Astrocyte of the spinal cord (primary cell): ENCODE results near the gene SGMS1.
"Not testable (repeated sequence)": the region's sequence is repeated elsewhere in the genome, so short reads cannot be mapped to it uniquely, and the experiment has no call there.

Source experiments
- DNase-seq: peaks from one replicate; pipeline ENCODE4 v3.0.0; 2011; ENCODE audit warnings: low read depth, low spot score
- H3K4me3 ChIP-seq: 2 replicates; pipeline ENCODE4 v1.5.1; 2011; ENCODE audit warnings: low read depth, mild to moderate bottlenecking, low read length, moderate library complexity
- CTCF ChIP-seq: IDR thresholded peaks from 2 replicates; pipeline ENCODE4 v1.5.1; 2012; ENCODE audit warnings: low read depth, mild to moderate bottlenecking, low read length, inconsistent platforms
- in situ Hi-C: cut with HindIII; loops from 2 replicates; pipeline ENCODE4 v1.10.0; 2017; ENCODE audit warnings: low sequenced_read_pairs

Gene SGMS1

GRCh38 chr10:50375051-50375452 is 248.7 kb downstream of the SGMS1 start:
- no peak overlapping the region for H3K4me3 ChIP-seq
- no peak for DNase-seq
- TF ChIP-seq CTCF = no peak
- in situ Hi-C loops = no loop called here

- no peak for TF ChIP-seq CTCF
- no peak for DNase-seq
- in situ Hi-C loops = no loop called here
- no peak overlapping the region for H3K4me3 ChIP-seq
Observed at GRCh38 chr10:50373821-50374501, 249.8 kb downstream of the SGMS1 start.

GRCh38 chr10:50369931-50370330 is 253.8 kb downstream of the SGMS1 start:
- TF ChIP-seq CTCF = no peak
- in situ Hi-C loops = no loop called here
- H3K4me3 ChIP-seq = no peak overlapping the region
- DNase-seq = no peak

GRCh38 chr10:50367732-50368131 is 256.0 kb downstream of the SGMS1 start:
- peak; percentile 39 for DNase-seq
- H3K4me3 ChIP-seq = no peak overlapping the region

GRCh38 chr10:50366421-50366820 is 257.3 kb downstream of the SGMS1 start:
- DNase-seq, in situ Hi-C loops: not testable (repeated sequence)

More at GRCh38 chr10:50367732-50368131, 256.0 kb downstream of the SGMS1 start:
- TF ChIP-seq CTCF = peak; percentile 30
- in situ Hi-C loops = no loop called here

GRCh38 chr10:50364730-50365129 is 259.0 kb downstream of the SGMS1 start:
- in situ Hi-C loops, DNase-seq, H3K4me3 ChIP-seq: not testable (repeated sequence)

More at GRCh38 chr10:50366421-50366820, 257.3 kb downstream of the SGMS1 start:
- not testable (repeated sequence) for H3K4me3 ChIP-seq

- TF ChIP-seq CTCF = no peak
- no peak overlapping the region for H3K4me3 ChIP-seq
- DNase-seq = no peak
- in situ Hi-C loops = no loop called here
Observed at GRCh38 chr10:50362547-50363125, 261.1 kb downstream of the SGMS1 start.
